Activated T-cell treated with anti-CD3 and anti-CD28 coated beads for 24 hours (primary cell): ENCODE results near the gene TBC1D24.
A peak's percentile ranks its signal among the peaks of the same experiment; 100 is the strongest.

Experiments used
- DNase-seq: peaks from one replicate; pipeline ENCODE4 v3.0.0-alpha.2; 2020; ENCODE audit warnings: low read depth

The TBC1D24 gene

DNA sequence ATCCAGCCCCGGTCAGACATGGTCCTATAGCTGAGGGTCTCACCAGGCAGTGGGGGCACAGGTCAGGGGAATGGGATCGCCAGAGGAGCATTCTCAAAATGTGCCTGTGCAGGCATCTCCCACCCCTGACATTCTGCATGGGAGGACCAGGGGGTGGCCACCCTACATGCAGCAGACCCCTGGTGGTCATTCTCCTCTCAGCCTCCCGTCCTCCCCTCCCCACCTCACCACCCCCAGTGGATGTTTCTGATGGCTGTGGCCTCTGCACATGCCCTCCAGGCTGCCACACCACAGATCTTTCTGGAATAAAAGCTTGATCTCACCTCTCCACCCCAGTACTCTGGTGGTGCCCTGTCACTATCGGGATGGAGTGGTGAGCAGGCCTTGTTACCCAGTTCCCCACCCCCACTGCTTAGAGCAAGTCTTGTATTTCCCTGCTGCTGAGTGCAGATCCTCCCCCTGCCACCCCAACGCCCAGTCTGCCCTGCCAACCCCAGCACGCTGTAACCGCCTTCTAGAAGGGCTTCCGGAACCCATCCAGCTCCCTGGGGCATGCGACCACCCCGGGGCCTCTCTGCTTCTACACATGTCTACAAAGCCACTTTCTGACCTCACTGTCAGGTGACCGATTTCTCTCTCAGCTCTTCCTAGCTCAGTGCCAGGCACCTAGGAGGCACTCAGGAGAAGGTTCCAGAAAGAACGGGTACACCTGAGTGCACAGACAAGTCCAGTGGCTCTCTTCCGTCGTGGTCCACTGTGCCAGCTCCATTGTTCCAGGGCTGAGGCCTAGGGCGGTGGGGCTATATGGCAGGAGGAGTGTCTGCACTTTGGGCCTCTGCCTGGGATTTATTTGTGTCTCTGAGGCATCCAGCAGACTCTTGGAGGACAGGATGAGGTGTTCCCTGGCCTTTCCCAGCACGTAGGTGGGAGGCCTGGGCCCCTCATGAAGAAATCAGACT lies 9.3 kb downstream of the TBC1D24 start:
- no peak for DNase-seq

DNA sequence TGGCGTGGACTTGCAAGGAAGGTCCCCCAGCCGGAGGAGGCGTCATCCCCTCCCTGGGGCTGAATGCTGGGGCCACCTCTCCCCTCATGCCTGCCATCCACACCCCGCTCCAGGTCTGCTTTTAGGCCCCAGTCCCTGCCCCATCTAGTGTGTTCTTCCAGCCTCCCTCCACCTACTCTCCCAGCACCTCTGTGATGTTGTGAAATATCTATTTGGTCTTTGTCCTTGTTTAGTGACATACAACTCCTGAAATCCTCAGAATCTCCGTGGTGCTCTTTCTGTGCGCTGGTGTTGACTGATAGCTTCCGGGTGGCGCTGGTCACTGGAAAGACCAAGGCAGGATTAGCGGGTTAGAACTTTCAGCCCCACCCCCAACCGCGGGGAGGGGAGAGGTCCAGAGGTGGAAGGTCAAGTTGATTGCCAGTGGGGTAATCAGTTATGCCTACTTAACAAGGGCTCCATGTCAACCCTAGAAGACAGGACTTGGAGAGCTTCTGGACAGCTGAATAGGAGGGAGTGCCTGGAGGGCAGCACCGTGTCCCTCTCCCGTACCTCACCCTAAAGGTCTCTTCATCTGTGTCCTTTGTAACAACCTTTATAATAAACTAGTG lies 10.1 kb downstream of the TBC1D24 start:
- no peak for DNase-seq

DNA sequence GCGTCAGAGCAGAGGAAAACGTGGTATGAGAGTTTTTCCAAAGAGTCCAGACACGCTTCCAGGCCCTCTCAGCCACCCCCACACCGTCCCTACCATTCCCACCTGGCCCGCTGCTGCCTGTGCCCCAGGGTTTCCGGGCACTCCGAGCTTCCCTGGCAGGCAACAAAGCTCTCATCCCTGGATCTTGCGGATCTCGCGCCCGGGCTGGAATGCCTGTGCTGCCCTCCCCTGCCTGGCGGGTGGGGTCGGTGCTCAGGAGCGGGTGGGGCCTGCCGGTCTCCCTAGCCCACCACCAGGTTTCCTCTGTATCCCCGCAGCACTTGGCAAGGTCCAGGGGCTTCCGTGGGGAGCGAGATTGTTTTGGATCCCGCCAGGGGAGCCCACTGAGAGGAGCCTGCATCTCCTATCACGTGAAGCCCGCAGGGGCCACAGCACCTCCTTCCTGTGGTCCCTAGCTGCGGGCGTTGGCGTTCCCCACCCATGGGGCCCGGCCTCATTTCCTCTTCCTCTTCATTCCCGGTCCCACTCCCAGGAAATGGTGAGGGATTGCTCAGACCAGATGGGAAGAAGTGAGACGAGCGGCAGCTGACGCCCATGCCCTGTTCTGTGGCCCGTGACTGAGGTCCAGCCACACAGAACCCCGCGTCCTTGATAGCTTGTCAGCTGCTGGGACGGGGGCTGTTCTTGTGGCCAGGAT lies 11.0 kb downstream of the TBC1D24 start:
- DNase-seq, result no peak

DNA sequence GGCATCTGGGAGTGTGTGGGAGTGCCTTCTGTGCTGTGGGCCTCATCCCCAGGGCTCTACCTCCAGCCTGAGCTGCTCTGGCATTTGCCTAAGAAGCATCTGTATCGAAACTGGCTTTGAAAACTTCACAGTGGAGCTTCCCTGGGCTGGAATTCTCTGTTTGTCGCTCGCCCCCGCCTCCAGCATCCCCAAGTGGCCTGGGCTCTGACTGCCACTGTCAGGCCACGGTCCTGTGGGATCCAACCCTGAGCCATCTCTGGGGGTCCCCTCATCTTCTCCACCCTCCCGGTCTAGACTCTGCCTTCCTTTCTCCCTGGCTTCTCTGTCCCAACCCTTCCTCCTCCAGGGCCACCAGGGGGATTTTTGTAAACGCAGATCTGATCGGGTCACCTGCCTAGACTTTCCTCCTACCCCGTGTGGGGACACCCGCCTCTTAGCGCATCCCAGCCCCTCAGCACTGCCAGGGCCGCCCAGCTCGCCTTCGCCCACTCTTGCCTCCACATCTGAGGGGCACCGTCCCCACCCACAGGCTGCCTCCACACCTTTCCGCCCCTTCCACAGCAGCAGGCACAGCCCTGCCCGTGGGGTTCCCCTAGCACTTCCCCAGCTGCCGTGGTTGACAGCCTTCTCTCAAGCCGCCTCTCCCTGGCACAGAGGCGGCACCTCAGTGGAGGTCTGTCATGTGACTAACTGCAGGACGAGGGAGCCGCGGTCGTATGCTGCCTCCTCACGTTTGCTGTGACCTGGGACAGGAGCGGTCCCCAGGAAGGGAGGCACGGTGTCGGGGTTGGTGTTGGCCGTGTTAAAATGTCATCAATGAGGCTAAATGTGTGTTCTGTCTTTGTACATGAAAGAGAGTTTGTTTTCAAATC lies 12.0 kb downstream of the TBC1D24 start:
- DNase-seq, result peak; percentile 62

DNA sequence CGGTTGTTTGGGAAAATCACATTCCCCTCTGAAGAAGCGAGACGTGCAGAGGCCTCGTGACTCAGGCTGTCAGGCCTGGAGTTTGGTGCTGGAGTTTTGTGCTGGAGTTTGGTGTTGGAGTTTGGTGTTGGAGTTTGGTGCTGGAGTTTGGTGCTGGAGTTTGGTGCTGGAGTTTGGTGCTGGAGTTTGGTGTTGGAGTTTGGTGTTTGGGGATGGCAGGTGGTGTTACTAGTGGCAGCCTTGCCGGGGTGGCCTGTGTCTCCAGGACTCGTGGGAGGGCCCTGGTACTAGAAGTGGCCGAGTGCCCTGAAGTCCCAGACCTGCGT lies 12.6 kb downstream of the TBC1D24 start:
- DNase-seq, result no peak

DNA sequence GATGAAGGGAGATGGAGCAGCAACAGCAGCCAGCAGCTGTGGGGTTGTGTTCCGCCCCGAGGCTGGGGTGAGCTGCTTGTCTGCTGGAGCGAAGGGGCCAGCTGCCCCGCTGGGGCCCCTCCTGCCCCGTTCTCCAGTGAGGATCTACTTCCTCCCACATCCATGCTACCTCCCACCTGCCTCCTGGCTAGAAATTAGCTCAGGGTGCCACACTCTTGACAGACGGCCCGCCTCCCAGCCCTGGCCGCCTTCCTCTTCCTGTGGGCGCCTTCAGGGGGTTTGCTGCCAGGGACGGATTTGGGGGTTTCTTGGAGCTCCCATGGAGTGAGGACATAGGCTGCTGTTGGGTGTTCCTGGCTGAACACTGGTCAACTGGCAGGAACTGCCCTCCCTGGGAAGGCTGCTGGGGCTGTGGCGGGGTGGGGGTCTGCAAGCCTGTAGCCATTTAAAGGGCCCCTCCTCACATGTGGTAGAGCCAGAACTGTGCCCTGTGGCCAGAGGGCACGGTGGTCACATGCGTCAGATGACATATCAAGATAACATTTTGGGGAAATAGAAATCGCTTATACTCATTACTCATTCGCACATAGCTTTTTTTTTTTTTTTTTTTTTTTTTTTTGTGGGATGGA lies 13.1 kb downstream of the TBC1D24 start:
- DNase-seq, result no peak

DNA sequence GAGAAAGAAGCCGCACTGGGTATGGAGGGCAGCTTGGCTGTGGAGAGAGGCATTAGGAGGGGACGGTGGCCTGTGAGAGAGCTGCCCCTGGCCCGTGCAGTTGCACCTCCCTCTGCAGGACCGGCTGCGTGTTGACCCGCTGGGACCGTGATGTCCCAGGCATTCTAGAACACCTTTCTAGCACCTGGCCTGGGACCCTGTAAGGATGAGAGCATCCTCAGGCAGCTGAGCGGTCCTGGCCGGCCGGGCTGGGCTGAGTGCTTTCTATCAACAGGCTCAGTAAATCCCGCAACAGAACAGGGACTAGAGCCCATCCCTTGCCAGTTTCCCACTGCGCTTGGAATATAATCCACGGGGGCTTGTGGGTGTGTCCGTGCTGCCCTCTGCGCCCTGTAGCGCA lies 14.7 kb downstream of the TBC1D24 start:
- DNase-seq, result no peak

DNA sequence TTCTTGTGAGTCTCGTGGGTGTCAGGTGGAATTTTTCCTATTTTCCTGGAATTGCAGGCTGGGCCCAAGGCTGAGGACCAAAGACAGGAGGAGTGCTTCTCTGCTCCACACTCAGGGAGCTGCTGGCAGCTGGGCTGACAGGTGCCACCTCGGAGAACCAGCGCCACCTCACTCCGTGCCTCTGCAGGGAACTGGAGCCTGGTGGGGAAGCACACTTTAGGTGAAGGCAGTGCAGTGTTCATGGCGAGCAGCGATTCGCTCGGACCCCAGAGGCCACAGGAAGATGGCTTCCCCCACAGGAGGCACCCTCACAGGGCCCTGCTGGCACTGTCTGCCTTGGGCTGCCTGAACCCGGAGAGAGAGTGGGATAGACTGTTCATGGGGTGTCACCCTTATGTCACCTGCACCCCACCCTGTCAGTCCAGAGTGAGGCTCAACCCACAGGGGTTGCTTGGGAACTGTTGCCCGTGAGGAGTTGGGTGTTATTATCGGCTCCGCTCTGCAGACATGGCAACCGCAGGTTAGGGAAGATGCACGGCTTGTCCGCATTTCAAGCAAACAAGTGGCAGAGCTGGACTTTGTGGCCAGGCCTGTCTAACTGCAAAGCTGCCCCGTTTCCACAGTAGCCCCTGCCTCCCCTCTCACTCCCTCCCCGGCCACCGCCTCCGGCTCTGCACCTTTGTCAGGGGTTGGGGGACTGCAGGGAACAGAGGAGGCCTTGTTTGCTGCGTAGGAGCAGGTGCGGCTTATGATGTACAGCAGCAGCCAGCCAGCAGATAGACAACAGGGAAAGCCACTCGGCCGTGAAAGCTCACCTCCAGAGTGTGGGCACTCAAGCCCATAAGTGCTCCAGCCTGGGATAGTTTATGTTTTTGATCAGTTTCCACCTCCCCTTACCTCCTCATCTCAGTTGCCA lies 15.5 kb downstream of the TBC1D24 start:
- DNase-seq, result no peak

DNA sequence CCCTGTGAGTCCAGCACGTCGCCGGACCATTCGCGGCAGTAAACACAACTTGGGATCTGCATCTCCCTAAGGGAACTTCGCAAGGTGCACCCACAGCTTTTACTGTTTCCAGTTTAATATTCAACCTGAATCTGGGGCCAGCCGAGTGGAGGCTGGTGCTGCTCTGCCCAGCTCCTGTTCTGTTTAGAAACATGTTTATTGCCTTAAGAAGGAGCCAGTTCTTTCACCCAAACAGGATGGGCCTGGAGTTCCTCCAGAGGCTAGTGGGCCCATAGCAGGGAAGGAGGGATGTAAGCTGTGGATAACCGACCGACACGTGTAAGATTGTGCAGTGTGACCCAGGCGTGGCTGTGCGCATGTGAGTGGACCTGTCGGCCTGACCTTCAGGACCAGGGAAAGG lies 17.4 kb downstream of the TBC1D24 start:
- DNase-seq, result no peak

DNA sequence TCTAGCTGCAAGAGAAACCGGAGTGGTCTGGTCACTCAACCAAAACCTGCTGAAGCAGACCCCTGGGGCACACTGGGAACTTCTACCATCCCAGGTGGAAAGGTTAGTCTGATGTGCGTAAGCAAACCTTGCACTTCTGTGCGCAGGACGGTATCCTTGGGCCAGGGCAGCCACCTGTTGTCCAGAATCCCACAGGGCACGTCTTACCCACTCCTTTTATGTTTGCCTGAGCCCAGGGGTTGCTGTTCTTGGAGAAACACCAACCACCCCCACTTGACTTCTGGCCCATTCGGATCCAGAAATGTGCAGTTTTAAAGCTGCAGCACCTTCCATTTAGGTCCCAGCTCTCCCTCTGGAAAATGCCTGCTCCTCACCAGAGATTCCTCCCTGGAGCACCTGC lies 18.7 kb downstream of the TBC1D24 start:
- DNase-seq, result no peak

DNA sequence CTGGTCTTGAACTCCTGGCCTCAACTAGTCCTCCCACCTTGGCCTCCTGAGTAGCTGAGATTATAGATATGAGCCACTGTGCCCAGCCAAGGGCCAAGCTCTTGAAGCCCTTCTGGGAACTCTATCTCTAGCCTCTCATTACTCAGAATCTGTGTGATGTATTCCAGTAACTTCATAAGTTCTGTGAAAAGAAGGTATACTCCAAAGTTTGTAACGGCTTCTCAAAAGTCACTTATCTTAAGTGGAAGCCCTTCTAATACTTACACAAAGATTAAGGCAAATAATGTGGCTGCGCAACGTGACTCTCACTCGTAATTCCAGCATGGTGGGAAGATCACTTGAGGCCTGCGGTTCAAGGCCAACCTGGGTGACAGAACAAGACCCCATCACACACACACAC lies 19.7 kb downstream of the TBC1D24 start:
- no peak for DNase-seq

DNA sequence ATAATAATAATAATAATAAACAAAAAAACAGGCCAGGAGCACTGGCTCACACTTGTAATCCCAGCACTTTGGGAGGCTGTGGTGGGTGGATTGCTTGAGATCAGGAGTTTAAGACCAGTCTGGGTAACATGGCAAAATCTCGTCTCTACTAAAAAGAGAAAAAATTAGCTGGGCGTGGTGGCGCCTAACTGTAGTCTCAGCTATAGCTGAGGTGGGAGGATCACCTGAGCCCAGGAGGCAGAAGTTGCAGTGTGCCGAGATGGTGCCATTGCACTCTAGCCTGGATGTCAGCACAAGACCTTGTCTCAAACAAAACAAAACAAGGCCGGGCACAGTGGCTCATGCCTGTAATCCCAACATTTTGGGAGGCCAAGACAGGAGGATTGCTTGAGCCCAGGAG lies 20.1 kb downstream of the TBC1D24 start:
- no peak for DNase-seq

DNA sequence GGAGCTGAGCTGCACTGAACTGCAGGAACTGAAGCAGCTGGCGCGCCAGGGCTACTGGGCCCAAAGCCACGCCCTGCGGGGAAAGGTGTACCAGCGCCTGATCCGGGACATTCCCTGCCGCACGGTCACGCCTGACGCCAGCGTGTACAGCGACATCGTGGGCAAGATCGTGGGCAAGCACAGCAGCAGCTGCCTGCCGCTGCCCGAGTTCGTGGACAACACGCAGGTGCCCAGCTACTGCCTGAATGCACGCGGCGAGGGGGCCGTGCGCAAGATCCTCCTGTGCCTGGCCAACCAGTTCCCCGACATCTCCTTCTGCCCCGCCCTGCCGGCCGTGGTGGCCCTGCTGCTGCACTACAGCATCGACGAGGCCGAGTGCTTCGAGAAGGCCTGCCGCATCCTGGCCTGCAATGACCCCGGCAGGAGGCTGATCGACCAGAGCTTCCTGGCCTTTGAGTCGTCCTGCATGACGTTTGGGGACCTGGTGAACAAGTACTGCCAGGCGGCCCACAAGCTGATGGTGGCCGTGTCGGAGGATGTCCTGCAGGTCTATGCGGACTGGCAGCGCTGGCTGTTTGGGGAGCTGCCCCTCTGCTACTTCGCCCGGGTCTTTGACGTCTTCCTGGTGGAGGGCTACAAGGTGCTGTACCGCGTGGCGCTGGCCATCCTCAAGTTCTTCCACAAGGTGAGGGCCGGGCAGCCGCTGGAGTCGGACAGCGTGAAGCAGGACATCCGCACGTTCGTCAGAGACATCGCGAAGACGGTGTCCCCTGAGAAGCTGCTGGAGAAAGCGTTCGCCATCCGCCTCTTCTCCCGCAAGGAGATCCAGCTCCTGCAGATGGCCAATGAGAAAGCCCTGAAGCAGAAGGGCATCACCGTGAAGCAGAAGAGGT lies 21.5 kb downstream of the TBC1D24 start:
- no peak for DNase-seq

DNA sequence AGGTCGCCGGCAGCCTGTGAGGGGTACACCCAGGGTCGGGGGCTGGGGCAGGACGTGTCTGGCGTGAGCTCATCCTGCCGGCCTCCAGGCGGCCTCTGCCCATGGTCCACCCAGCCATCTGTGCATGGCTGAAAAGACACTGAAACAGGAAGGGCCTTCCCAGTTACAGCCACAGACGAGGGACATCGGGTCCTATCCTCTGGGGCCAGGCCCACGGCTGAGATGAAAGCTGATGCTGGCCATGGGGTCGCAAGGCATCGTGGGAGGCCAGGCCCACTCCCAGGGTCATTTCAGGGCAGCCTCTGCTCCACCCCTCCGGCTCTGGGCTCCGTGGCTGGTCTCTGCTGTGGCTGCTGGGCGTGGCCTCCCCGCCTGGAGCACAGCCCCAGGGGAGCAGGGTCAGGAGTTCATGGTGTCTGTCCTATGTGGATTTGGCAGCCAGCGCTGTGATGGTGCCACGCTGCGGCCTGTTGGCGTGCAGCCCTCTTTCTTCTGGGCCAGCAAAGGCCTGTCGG lies 22.2 kb downstream of the TBC1D24 start:
- DNase-seq, result no peak

DNA sequence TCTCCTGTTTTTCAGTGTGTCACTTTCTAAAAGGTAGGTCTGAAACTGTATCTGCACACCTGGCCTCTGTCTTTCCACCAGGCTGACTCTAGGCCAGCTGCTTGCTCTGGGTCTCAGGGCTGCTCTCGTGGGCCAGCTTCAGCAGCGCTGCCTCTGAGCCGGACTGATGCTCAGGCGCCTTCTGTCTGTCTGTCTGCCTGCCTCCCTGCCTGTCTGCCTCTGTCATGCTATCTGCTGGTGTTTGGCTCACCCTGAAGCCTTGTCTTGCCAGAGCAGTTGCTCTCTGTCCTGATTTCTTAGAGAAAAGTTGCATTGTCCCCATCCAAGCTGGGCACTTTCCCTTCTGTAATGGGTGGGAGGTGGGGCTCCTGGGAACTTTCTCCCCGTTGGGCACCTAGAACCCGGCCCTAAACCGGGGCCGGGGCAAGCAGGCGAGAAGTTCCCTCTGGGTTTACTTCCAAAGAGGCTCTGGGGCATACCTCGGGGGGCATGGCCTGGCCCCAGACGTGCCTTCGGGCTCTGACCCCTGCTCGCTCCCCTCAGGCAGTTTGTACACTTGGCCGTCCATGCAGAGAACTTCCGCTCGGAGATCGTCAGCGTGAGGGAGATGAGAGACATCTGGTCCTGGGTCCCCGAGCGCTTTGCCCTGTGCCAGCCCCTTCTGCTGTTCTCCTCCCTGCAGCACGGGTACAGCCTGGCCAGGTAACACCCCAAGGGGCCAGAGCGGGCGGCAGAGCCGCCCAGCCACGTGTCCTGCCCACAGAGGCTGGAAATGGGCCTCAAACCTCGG lies 23.0 kb downstream of the TBC1D24 start:
- DNase-seq, result no peak

DNA sequence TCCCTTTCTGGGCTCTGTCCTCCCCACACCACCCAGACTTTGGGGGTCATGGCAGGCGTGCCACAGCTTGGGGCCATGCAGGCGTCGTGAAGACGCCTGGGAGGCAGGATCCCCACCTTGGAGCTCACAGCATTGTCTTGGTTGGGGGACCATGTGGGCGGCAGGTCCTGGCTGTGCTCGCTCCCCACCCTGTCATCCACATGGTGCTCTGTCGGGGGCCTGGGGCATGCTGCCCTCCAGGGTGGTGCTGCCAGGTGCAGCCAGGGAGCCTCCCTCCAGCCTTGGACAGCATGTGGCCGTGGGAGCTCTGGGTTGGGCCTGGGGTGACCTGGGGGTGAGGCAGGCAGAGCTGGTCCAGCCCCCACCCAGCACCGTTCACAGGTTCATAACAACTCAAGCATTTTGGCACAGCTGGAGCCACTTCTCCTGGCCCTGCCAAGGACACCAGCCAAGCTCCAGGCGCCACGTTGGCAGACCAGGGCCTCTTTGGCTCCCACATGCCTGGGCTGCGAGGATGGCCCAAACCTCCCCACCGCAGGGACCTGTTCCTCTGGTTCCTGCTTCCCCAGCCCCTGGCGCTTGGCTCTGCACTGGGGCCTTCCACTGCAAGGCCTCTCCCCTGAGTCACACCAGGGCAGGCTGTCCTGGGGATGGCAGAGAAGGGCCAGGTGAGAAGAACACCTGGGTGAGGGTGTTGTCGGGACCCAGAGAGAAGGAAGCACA lies 23.8 kb downstream of the TBC1D24 start:
- DNase-seq, result no peak

DNA sequence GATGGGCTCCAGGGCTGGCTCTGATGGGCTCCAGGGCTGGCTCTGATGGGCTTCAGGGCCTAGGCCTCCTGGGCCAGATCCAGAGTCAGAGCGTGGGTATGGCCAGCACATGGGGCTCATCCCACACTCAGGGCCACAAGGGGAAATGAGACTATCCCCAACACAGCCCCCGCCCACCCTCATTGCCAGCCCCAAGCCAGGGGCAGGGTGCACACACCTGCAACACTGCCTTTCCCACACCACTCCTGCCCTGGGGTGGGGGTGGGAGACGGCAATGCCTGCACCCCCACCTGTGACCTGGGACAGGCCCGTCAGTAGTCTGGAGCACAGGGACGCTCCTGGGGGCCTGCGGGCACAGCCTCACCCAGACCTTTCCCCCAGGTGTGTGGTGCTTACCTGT lies 24.5 kb downstream of the TBC1D24 start:
- no peak for DNase-seq
